Left kidney (tissue), 8 donors: ENCODE data around the gene MFSD1. TPM values are rescaled to one million over a fixed set of nuclear protein-coding genes. Genes with fewer than 3 reads are reported as not detected.

Experiments
- DNase-seq: peaks from one replicate; pipeline ENCODE4 v3.0.0-alpha.2; 2013
- long read RNA-seq, 8 donors: transcript quantifications; one replicate each; lab custom pipeline, GENCODE V29; 2026
- polyA plus RNA-seq: library from polyadenylated mRNA; unstranded; fragments of 120-200 nt; gene quantifications from one replicate; pipeline ENCODE4 v1.2.1, GENCODE V29; 2013; ENCODE audit not compliant: insufficient read length

Gene MFSD1
- 59.0 TPM for polyA plus RNA-seq
- long read RNA-seq, donor 1, transcript MFSD1-203 (16 exons, 2,423 nt): major isoform, 12 of 15 reads
- long read RNA-seq, donor 1, partial matches to known transcripts: 0 of 15 reads
- long read RNA-seq, donor 1, other reads (novel, unspliced or antisense): 0 of 15 reads
- long read RNA-seq, donor 2, transcript MFSD1-203 (16 exons, 2,423 nt): major isoform, 19 of 56 reads
- long read RNA-seq, donor 2, partial matches to known transcripts: 36 of 56 reads
- long read RNA-seq, donor 2, other reads (novel, unspliced or antisense): 0 of 56 reads
- long read RNA-seq, donor 3, transcript MFSD1-203 (16 exons, 2,423 nt): major isoform, 9 of 22 reads
- long read RNA-seq, donor 3, partial matches to known transcripts: 8 of 22 reads
- long read RNA-seq, donor 3, other reads (novel, unspliced or antisense): 0 of 22 reads
- long read RNA-seq, donor 4: 0 reads
- long read RNA-seq, donor 5, transcript MFSD1-204 (5 exons, 2,042 nt): minor isoform, 8 of 35 reads
- long read RNA-seq, donor 5, transcript MFSD1-203 (16 exons, 2,423 nt): major isoform, 17 of 35 reads
- long read RNA-seq, donor 5, partial matches to known transcripts: 7 of 35 reads
- long read RNA-seq, donor 5, other reads (novel, unspliced or antisense): 0 of 35 reads
- long read RNA-seq, donor 6, transcript MFSD1-203 (16 exons, 2,423 nt): major isoform, 17 of 22 reads
- long read RNA-seq, donor 6, partial matches to known transcripts: 5 of 22 reads
- long read RNA-seq, donor 6, other reads (novel, unspliced or antisense): 0 of 22 reads
- long read RNA-seq, donor 7, transcript MFSD1-203 (16 exons, 2,423 nt): major isoform, 22 of 25 reads
- long read RNA-seq, donor 7, partial matches to known transcripts: 0 of 25 reads
- long read RNA-seq, donor 7, other reads (novel, unspliced or antisense): 0 of 25 reads
- long read RNA-seq, donor 8, transcript MFSD1-203 (16 exons, 2,423 nt): major isoform, 9 of 11 reads
- long read RNA-seq, donor 8, partial matches to known transcripts: 0 of 11 reads
- long read RNA-seq, donor 8, other reads (novel, unspliced or antisense): 0 of 11 reads

DNA sequence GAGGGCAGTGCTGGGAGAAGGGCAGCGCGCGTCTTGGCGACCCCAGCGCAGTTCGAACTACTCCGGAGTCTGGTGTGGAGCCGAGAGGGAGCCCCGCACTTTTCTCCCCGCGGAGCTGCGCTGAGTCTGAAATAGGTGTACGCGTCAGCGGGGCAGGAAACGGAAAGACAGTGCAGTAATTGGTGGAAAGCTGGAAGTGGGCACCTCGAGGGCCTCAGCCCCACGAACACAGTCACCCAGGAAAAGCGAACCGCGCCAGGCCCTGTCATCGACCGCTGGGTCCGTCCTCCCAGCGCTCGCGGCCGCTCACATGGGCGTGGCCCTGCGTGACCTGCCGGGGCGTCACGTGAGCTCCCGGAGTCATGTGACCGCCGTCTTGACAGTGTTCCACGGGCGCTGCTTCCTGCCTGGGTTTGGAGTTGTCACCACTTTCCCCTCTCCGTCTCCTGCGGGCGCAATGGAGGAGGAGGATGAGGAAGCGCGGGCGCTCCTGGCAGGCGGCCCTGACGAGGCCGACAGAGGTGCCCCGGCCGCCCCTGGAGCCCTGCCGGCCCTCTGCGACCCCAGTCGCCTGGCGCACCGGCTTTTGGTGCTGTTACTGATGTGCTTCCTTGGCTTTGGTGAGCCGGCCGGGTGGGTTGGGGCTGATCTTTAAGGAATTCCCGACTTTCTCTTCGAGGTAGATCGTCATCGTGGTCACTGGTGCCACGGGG lies at the start of gene MFSD1:
TSS of gene MFSD1 (plus strand) at position 359 of the 713 bp plus-strand sequence. CDS start at position 458, 99 bp downstream.
- DNase-seq: peak; percentile 88

DNA sequence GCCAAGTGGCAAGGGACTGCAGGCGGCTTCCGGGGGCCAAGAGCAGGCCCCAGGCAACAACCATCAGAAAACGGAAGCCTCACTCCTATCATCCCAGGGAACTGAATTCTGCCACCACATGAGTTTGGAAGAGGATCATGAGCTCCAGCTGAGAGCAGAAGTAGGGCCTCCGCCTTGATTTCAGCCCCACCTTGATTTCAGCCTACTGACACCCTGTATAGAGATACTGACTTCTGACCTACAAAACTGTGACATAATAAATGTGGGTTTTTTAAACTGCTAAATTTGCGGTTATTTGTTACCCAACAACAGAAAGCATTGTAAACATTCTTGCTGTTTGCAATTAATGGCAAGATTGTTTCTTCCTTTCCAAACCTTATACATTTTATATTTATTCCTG lies 48.0 kb upstream of the MFSD1 start:
- DNase-seq: no peak

GRCh38 chr3:158755421-158755820 lies 46.4 kb upstream of the MFSD1 start:
- DNase-seq: no peak

DNA sequence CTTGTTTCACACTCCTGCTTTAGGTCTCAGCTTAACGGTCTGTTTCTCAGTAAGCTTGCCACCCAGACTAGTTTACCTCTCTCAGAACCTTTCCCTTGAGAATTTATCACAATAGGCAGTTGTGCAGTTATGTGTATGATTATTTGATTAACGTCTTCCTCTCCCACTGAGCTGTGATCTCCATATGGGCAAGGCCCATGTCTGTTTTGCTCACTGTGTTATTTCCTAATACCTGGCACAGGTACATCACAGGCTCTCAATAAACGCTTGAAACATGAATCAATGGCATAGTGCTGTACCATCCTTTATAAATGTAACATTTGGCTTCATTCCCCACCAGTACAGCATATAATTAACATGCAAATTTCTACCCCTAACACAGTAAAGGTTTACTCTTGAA lies 40.5 kb upstream of the MFSD1 start:
- no peak for DNase-seq

- DNase-seq: no peak
Observed at GRCh38 chr3:158762701-158763100, 39.2 kb upstream of the MFSD1 start.

GRCh38 chr3:158763421-158763820 lies 38.4 kb upstream of the MFSD1 start:
- no peak for DNase-seq

DNA sequence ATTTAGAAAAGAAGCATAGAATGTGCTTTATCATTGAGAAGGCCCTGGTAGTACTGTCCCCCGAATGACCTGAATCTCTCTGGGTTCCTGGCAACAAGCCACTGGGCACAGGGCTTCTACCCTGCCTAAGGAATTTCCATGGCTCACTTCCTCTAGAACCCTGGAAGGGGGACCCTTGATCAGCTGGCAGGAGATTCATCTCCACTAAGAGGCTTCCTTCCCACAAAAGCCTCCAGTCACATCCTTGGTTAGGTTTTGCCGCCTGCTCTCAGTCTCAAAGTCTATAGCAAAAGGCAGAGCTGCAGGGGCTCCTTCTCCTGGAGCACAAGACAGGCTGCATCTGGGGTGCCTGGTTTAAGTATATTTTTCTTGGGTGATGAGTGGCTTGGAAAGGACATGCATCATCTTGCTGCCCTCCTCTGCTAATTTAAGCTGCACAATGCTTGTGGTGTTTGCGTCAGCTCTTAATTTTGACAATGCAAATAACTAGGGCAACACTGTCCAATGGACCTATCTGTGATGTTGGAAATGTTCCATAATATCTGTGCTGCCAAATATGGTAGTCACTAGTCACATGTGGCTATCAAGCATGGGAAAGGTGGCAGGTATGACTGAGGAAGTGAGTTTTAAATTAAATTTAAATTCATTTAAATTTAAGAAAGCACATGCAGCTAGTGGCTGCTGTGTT lies 36.2 kb upstream of the MFSD1 start:
- DNase-seq: no peak

- DNase-seq: no peak
Observed at GRCh38 chr3:158766364-158766763, 35.5 kb upstream of the MFSD1 start.

DNA sequence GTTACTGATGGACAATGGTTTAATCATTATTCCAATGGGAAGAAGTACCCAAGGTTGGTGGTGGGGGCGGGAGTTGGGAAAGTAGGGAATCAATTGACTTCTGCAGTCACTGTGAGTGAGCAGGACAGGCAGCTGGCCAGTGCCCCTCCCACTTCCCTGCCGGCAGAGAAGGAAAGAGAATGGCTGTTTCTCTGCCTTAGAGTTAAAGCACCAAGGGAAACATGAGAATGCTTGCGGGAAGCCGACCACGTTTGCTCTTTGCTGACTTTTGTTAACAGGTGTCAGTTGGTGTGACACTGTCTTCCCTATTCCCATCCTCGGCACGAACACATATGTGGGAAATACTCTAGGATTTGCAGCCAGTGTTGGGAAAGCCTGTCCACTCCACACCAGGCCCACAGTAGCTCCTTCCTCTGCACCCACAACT lies 33.5 kb upstream of the MFSD1 start:
- DNase-seq: no peak

GRCh38 chr3:158768881-158769543 lies 32.8 kb upstream of the MFSD1 start:
- peak; percentile 77 for DNase-seq

DNA sequence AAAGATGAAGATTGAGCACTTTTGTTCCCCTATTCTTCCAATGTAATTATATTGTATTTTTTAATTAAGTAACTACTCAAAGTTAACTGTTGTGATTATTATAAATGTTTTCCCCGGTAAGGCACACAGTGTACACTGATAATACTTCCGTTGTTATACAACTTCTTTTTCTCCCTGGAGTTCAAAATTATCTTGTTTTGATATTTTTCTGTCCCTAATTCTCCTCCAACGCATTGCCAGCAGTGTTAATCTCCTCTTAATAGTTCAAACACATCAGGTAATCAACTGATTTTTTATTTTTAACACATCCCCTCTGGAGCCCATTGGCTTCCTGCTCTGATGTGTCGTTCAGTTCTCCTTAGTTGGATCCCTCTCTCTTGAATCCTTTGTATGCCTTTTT lies 32.3 kb upstream of the MFSD1 start:
- DNase-seq: no peak

DNA sequence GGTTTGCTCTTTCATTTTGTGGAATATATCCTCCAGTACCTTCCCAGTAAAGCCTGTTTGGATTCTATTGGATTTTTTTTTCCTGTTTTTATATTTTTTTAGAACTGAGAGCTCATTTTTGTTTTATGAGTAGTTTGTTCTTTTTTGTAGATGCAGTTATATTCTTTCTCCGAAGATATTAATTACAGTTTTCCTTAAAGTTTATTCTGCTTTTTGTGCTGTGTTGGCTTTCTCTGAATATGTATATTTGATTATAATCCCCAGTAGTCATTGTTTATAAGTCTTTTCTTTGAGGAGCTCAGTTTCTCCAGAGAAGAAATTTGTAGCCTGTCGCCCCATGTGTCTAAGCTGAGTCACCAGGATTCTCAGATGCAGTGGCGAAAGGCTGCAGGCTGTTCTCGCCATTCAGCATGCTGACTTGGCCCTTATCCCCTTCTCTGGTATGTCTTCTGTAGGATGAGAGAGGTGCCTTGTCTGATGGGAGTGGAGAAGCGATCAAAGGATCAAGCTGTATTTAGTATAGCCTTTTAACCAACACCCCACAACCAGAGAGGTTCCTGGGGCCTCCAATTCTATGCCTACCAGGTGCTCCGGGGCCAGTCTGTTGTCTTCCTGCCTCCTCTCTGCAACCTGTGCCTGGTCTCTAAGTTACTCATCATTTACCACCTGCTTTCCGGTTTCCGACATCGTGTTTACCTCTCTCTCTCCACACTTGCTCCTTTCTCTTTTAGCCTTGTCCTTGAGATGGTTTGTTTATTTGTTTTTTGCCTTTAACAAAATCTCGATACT lies 31.7 kb upstream of the MFSD1 start:
- DNase-seq: no peak

GRCh38 chr3:158770741-158771350 lies 31.0 kb upstream of the MFSD1 start:
- no peak for DNase-seq

- DNase-seq: no peak
Observed at GRCh38 chr3:158771577-158771976, 30.3 kb upstream of the MFSD1 start.

- no peak for DNase-seq
Observed at GRCh38 chr3:158771982-158772381, 29.9 kb upstream of the MFSD1 start.

- no peak for DNase-seq
Observed at GRCh38 chr3:158773166-158773565, 28.7 kb upstream of the MFSD1 start.

- DNase-seq: no peak
Observed at GRCh38 chr3:158773845-158774830, 27.7 kb upstream of the MFSD1 start.

GRCh38 chr3:158774965-158775364 lies 26.9 kb upstream of the MFSD1 start:
- peak; percentile 59 for DNase-seq
